HG03066 (cell line): ENCODE data around the gene GSG1L.

ENCODE experiments used
- ATAC-seq: cut with Tn5 transposase; IDR thresholded peaks from one replicate; pipeline ENCODE4 v1.9.1; 2021; ENCODE audit warnings: low read depth; ENCODE audit not compliant: unreplicated experiment

GSG1L gene

DNA sequence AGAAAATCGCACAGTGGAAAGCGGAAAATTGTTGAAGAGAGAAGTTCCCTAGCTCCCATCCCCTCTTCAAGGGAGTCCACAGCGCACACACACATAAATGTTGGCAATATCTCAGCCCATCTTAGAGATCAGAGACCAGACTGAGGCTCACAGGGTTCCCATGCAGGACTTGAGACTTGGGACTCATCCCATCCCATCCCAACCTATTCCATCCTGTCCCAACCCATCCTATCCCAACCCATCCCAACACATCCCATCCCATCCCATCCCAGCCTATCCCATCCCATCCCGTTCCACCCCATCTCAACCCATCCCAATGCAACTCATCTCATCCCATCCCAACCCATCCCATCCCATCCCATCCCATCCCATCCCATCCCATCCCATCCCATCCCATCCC, 29.6 kb downstream of the GSG1L start:
- no peak for ATAC-seq

DNA sequence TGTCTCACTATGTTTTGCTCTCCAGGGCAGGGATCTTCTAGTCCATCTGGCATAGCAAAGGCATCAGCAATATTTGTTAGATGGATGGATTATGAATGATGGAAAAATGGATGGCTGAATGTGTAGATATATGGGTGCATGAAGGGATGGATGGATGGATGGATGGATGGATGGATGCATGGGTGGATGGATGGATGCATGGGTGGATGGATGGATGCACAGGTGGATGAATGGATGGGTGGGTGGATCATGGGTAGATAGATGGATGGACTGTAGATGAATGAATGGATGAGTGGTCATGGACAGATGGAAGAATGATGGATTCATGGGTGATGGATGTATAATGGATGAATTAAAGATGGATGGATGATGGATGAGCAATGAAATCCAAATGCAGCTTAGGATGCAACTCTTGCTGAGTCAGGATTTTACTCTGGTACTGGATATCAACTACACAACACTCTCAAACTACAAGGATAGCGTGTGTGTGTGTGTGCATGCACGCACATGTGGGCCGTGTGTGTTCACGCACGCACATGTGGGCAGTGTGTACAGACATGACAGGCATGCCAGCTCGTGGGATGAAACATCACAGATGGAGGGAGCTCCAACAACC, 34.0 kb downstream of the GSG1L start:
- ATAC-seq, result no peak

DNA sequence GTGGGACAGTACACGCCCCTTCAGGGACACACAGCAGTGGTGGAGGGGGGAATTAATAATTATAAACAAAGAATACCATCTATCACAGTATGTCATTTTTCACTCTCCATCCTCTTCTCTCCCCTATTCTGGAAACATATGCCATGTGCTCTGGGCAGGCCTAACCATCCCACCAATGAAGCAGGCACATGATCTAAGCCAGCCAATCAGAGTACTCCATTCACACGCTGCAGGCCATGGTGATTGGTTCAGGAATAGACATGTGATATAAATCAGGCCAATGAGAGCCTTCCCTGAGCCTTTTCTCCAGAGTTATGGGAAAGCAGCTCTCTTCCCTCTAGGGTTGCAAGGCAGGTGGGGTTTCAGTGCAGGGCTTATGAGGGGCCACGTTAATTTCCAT, 36.5 kb downstream of the GSG1L start:
- ATAC-seq, result no peak

DNA sequence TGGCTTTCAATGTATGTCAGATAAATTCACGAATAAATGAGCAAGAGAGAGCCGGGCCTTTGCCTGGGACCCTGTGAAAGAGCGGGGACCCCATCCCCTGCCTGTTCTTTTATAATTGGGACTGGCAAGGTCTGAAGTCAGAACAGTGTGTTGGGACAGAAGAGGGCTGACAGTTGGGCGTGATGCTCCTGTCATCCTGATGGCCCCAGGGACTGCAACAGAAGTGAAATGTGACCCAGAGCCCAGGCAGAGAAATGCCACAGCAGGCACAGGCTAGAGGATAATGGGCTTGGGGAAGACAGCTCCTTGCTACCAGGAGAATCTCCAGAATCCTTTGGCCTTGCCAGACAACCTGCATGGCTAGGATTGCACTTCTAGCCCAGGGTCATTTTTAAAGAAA, 37.9 kb downstream of the GSG1L start:
- no peak for ATAC-seq

DNA sequence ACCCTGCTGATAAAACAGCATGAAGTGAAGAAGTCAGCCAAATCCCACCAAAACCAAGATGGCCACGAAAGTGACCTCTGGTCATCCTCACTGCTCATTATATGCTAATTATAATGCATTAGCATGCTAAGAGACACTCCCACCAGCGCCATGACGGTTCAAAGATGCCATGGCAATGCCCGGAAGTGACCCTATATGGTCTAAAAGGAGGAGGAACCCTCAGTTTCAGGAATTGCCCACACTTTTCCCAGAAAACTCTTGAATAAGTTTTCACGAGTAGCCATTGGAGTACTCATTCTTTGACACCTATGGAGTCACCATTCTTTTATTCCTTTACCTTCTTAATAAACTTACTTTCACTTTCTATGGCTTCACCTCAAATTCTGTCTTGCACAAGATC, 44.3 kb downstream of the GSG1L start:
- no peak for ATAC-seq

DNA sequence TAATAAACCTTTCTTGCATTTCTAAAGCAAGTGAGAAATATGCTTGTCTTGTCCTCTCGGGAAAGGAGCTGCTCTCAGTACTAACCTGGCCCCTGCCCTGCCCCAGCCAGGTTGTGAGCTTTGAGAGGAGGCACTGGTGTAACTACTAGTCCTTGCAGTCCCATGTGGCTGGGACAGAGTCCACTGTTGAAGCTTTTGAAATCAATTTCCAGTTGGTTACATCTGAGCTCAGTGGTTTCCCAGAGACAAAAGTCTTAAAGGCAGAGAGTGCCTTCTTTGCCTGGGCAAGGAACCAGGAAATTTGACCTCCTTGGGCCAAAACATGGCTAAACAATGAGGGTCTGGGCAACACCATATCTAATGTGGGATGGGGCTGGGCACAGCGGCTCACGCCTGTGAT, 48.7 kb downstream of the GSG1L start:
- no peak for ATAC-seq

DNA sequence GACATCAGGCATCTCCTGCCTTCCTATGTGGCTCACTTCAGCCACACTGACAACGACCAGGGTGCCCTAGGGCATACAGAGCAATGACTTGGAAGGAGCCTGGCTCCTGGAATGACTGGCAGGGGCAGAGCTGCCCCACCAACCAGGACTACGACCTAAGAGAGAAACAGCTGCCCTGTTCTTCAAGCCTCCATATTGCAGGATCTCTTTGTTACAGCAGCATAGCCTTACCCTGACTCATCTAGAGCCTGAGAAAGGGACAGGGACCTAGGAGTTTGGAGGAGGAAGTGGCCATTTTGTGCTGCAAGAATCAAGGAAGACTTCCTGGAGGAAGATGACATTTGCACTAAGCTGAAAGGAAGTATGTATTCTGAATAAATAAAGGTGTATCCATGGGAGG, 49.6 kb downstream of the GSG1L start:
- ATAC-seq, result no peak

DNA sequence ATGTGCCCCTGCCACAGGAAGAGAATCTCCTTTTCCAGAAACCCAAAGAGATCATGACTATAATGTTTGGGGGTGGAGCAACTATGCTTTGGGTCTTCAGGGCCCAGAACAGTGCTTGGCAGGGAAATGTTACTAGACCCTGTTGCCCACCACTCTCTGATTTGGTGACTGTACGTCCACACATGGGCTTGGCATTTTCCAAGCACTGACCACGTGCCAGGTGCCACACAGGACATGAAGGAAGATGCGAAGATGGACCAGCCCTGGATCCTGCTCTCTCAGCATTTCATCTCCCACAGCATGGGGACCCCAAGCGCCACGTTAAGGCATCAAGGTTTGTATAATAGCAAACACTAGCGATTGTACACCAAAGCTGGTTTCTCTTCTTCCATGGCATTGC, 50.1 kb downstream of the GSG1L start:
- ATAC-seq, result no peak

DNA sequence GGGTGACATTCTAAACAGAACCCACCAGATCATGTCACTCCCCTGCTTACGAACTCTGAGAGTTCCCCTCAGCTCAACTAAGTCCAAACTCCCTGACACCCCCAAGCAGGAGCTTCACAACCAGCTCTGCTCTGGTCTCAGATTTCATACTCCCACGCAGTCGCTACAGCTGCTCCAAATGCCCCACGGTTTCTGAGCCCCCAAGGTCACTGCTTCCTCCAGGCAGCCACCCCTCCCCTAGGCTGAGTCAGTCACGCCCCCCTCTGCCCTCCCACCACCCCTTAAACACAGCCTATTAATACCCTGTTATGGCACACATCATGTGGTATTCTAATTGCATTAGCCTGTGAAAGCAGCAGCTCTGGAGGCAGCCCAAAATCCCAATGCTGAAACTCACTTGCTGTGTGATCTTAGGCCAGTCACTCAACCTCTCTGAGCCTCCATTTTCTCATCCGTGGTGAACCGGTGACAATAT, 51.5 kb downstream of the GSG1L start:
- no peak for ATAC-seq

DNA sequence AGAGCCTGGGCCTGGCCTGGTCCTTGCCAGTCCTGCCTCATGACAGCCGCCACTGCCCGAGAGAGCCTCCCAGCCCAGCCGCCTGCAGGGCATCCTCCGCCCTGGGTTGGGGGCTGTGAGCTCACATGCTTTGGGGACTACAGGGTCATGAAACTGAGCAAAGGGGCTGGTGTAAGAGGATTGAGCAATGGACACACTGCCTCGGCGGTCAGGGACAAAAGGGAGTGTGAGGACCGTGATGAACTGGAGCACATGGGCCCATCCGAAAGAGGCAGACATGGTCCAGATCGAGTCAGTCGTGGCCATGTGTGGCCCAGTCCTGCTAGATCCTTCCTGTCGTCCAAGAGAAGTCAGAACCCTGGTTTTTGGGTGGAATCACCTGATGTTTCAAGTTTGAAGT, 52.3 kb downstream of the GSG1L start:
- ATAC-seq, result no peak

DNA sequence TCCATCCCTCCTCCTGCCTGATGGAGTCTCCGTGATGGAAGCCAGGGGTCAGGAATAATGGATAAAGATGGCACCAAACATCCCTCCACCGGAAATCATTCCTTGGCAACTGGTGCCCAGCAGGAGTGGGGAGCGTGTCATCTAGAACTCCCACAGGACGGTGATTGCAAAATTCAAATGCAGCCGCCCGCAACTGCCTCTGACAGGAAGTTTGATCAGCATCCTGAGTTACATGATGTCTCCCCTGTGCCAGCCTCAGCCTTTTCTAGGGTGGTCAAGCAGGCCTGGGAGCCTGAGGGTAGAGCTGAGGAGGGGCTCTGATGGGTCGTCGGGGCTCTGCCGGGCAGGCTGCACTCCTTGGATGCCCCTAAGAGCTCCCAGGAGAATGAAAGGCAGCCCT, 52.8 kb downstream of the GSG1L start:
- ATAC-seq, result no peak

DNA sequence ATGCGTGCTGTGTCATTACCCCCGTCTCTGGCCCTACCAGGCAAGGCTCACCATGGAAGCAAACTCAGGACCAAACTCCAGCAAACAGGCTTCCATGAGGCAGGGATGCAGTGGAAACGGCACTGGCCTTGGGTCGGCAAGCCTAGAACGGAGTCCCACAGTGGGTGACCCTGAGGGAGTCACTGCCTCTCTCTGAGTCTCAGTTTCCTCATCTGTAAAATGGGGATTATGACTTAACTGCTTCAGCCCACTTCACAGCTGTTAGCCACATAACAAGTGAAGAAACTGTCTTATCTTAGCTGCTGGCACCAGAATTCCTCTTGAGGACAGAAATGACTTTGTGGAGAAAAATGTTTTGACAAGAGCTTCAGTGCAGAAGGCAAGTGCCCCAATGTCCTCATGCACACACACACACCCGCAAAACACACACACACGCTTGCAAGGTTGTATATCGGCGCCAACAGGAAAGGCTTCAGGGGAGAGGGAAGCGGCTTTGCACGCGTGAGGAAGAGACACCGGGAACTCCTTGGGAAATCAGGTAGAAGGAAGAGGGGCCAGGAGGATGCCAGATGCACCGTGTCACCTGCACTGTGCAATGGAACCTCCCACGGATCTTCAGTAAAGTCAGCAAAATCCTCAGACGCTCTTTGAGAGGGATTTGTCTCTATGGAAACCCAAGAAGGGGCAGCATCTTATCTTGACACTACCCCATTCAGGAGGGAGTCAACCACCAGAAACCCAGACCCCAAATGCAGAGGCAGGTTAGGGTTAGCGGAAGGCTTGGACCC, 53.7 kb downstream of the GSG1L start:
- no peak for ATAC-seq

DNA sequence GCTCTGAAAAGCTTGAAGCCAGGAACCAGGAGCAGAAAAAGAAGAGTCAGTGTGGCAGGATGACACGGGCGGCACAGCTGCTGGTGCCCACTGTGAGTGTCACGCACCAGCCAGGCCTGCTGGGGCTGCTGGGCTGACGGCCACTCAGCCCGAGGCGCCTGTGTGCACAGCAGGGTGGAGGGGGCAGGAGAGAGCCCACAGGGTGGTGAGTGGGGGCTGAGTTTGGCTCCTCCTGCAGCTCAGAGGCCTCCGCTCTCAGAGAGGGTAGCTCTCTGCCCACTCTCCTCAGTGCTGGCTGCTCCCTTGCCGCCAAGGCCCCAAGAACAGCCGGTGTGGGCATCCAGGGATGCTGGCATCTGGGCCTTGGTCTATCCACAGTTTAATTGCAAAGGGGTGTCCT, 59.6 kb downstream of the GSG1L start:
- no peak for ATAC-seq

DNA sequence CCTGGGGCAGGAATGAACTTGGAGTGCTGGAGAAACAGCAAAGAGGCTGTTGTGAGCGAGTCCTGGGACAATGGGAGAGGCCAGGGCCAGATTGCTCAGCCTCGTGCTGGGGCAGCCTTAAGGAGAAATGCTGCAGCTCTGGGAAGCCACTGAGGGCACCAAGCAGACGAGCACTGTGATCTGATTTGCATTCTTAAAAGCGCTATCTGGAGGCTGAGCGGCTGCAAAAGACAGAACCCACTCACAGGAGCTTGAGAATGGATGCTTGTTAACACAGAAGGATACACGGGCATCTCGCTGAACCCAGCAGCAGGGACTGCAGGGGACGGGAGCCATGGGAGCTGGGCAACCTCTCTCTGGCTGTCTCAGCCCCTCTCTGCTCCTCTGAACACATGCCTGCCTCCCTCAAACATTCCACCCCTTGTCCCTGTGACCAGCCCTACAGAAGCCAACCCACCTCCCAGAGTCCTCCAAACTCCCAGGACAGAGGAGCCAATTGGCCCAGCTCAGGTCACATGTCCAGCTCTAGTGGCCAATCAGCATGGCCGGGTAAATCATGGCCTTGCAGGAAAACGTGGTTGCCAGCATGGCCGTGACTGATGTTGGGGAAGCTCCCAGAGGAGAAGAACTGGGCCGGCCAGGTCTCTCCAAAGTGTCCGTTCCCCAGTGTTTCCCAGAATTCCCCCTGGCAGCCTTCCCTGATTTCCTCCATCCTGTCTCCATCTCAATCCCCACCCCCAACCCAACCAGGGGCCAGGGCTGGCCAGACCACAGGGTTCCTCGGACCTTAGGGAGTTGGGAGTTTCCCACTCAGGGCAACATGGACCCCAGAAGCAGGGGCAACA, 60.3 kb downstream of the GSG1L start:
- no peak for ATAC-seq

DNA sequence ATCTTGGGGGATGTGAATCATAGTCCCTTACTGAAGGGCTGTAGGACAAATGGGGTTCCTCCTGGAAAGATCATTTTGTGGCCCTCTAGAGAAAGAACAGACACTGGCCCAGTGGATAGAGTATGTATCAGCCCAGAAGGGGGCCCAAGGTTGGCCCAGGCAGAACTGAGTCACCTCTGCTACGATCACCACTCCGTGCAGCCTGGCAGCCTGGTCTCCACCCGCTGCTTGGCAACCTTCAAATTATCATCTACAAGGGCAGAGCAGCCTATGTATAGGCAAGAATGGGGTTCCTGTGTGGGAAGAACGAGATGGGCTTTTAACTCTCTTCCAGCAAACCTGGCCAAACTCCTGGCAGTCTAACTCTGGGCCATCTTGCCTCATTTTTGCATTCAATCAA, 61.9 kb downstream of the GSG1L start:
- ATAC-seq, result no peak

DNA sequence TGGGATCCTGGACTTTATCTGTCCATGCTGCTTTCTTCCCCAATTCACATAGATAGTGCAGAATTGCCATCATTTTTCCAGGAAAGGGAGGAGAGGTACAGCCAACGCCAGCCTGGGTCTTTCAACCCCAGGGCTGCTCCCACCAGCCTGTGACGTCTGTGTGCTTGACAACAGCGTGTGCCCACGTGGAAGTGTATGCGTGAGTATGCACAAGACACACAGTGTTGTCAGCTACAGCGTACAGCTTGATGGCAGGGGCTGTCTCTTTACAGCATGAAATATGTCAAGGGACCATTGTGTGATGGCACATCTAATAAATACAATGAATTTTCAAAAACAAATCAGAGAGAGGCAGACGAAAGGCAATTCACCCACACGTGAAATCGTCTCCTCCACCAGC, 62.3 kb downstream of the GSG1L start:
- no peak for ATAC-seq

DNA sequence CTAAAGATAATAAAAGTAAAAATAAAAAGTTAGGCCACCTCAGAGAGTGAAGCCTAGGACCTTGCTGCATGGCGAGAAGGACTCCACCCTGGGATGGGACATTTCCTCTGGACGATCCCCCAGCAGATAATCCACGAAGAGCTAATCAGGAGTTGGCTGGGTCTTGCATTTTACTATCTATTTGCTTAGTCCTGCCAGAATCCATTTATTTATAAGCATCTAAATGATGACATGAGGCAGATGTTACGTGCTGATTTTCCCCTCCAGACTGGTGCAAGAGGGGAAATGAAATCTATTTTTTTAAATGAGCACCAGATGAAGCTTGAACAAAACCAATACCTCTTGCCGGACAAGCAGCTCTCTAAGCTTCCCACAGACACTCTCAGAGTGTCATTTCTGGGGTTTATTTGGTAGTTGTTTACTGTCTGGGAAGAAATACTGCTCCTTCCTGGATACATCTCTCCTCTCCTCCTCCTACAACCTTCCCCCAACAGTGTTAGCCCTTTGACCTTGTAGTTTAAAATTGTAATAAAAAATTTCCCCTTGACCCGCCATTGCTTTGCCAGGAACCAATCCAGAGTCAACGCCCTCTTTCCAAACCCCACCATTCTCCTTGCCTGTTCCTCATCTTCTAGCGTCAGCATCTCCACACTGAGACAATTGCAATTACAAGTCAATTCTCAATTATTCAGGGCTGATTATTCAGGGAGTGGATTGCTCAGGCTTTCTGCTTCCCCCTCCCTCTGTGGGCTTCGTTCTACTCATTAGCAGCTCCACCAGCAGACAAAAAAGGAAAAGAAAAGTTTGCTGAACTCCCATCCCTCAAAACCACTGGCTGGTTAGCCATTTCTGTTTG, 63.0 kb downstream of the GSG1L start:
- ATAC-seq, result no peak

DNA sequence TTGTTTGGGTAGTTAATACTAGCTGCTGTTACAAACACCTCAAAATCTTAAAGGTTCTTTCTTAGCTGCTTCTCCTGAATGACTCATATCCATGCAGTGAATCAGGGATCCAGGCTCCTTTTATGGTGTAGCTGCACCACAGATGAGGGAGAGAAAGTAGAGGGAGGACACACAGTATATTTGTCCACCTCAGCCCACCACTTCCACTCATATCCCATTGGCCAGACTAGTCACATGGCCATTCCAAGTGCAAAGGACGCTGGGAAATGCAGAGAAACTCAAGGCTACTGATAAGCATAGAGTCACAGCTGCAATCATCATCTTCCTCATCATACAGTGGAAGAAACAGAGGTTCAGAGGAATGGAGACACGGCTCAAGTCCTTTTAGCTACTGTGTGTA, 63.8 kb downstream of the GSG1L start:
- ATAC-seq, result no peak

DNA sequence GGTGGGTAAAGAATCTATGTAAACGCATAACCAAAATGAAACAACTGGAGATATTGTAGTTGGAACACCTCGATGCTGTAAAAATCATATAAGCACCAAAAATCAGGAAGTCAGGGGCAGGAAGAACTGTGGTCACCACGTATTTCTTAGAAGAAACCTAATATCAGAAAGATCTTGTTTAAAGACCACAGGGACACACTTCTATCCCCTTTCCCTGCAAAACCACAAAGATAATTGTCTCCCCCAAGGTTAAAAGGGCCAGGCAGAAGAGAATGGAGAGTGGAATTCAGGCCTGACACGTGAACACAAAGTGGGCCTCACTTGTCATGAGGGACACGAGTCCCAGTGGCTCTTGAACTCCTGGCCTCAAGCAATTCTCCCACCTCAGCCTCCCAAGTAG, 68.1 kb downstream of the GSG1L start:
- ATAC-seq, result no peak

DNA sequence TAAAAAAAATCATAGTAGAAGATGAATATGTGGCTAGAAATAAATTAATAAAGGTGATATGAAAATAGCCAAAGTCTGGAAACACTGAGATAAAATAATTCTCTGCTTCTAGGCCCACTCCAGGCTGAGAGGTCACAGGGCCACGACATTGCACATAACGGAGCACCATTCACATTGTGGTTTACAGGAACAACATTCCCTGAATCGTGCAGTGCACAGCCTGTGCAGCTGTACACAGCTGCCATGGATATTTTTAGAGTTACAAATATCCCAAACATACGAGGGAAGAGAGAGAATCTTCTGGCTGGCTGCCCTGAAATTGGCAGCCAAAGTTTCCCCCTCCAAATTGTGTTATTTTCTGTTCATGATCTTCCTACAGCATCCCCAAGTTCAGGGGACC, 68.8 kb downstream of the GSG1L start:
- no peak for ATAC-seq

DNA sequence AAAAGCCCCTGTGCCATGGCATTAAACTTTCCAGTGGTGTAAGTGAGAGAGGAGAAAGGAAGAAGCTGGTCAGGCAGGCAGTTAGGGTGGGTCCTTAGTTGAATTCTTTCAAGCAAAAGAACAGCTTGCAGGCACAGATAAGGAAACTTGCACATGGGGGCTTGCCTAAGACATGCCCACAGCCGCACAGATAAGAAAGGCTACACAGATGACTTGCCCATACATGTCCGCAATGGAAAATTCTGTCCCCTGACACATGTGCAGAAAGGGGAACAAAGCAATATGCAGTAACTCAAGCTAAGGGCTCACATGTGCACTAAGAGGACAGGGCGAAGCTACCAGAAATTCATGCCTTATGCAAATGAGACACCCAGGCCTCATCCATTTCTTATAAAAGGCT, 69.9 kb downstream of the GSG1L start:
- no peak for ATAC-seq
